ENCODE data around the gene FSD1.

The FSD1 gene

GRCh38 chr19:4310247-4311121, 6.1 kb downstream of the FSD1 start:
- TF ChIP-seq FOXP2 (optimal IDR thresholded peaks at IDR 0.05; ENCODE audit: borderline replicate concordance, extremely low read depth, extremely low read length, insufficient read depth) (no peak), SIN3A (IDR thresholded peaks at IDR 0.05; ENCODE audit: borderline replicate concordance, insufficient read depth, low read length) (no peak), POLR2AphosphoS5 (IDR thresholded peaks at IDR 0.05; ENCODE audit: low read depth, low read length) (no peak), TAF1 (IDR thresholded peaks at IDR 0.05; ENCODE audit: borderline replicate concordance, insufficient read depth, low read length) (no peak), REST (IDR thresholded peaks at IDR 0.05; ENCODE audit: insufficient read depth in 1 of 2, low read depth in 2 of 2, low read length in 2 of 2) (no peak)

DNA sequence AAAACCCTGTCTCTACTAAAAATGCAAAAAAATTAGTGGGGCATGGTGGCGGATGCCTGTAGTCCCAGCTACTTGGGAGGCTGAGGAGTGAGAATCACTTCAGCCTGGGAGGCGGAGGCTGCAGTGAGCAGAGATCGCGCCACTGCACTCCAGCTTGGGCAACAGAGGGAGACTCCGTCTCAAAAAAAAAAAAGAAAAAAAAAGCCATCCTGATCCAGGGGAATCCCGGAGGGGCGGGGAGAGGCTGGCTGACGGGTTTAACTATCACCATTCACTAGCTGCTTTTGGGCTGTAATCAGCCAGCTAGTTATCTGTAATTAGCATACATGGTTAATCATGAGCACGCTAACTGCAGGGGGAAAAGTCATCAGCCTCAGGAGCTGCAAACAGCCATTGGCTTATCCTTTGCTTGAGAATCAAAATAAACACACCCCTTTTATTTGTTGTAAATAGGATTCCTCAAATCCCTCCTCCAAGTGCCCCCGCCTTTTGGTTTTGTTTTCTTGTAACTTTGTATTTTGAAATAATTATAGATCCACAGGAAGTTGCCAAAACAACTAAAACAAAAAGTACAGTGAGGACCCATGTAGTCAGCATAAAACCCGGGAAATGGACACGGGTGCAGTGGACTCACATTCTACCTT, 9.6 kb downstream of the FSD1 start:
- TF ChIP-seq POLR2AphosphoS5 (IDR thresholded peaks at IDR 0.05; ENCODE audit: low read depth, low read length) (no peak), TAF1 (IDR thresholded peaks at IDR 0.05; ENCODE audit: borderline replicate concordance, insufficient read depth, low read length) (no peak), SIN3A (IDR thresholded peaks at IDR 0.05; ENCODE audit: borderline replicate concordance, insufficient read depth, low read length) (no peak), REST (IDR thresholded peaks at IDR 0.05; ENCODE audit: insufficient read depth in 1 of 2, low read depth in 2 of 2, low read length in 2 of 2) (no peak), FOXP2 (optimal IDR thresholded peaks at IDR 0.05; ENCODE audit: borderline replicate concordance, extremely low read depth, extremely low read length, insufficient read depth) (no peak)

DNA sequence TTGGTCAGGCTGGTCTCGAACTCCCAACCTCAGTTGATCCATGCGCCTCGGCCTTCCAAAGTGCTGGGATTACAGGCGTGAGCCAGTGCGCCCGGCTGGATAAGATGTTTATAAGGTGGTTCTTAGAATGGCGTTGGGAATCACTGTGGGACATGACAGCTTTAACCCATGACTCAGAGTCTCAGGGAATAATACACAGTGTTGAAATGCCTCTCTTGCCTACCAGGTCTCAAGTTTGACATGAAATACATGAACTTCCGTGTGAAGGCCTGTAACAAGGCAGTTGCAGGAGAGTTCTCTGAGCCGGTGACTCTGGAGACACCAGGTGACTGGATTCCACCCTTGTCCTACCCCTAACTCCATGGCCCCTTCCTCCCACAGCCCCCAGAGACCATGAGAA, 12.6 kb downstream of the FSD1 start:
- TF ChIP-seq POLR2AphosphoS5 (IDR thresholded peaks at IDR 0.05; ENCODE audit: low read depth, low read length) (no peak), SIN3A (IDR thresholded peaks at IDR 0.05; ENCODE audit: borderline replicate concordance, insufficient read depth, low read length) (no peak)

DNA sequence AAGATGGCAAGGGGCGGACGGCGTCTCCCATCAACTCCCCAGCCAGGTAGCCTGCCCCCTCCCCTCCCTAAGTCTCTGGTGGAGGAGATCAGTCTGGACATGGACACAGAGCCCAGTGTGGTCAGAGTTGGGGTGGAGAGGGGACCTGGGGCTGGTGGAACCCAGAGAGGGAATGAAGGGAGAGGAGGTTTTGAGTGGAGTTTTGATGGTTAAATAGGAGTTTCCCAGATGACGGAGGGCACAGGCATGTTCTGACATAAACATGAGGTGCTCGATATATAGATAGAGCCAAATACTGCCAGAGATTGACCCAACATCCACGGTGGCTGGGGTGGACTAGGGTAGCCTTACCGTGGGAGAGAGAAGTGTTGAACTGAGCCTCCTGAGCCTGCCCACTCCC, 14.1 kb downstream of the FSD1 start:
- no peak for TF ChIP-seq SIN3A (IDR thresholded peaks at IDR 0.05; ENCODE audit: borderline replicate concordance, insufficient read depth, low read length)
- TF ChIP-seq FOXP2 (optimal IDR thresholded peaks at IDR 0.05; ENCODE audit: borderline replicate concordance, extremely low read depth, extremely low read length, insufficient read depth), result no peak
- no peak for TF ChIP-seq TAF1 (IDR thresholded peaks at IDR 0.05; ENCODE audit: borderline replicate concordance, insufficient read depth, low read length)
- TF ChIP-seq POLR2AphosphoS5 (IDR thresholded peaks at IDR 0.05; ENCODE audit: low read depth, low read length), result no peak
- TF ChIP-seq REST (IDR thresholded peaks at IDR 0.05; ENCODE audit: insufficient read depth in 1 of 2, low read depth in 2 of 2, low read length in 2 of 2), result no peak

DNA sequence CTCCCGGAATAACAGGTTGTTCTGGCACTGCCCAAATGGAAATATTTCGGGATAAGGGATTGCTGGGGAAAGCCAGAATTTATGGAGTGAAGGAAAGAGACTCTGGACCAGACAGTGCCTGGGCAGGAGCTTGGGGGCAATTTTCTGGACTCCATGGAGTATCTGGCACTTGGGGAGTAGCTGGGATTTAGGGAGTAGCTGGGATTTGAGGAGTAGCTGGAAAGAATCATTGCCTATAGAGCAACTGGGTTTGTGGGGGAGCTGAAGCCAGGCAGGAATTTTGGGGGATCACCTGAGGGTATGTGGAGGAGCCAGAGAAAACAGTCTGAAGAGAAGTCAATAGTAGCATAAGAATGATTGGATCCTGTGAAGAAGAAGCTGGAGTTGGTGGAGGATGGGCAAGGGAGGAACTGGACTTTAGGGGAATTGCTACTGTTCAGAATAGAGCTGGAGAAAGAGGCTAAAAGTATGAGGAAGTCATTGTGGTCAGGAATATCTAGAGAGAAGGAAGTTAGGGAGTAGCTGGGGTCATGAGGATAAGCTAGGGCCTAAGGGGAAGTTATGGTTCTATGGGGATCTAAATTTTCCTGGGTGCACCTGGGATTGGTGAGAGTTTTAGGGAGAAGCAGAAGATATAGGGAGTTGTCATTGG, 14.8 kb downstream of the FSD1 start:
- TF ChIP-seq POLR2AphosphoS5 (IDR thresholded peaks at IDR 0.05; ENCODE audit: low read depth, low read length) (no peak), TAF1 (IDR thresholded peaks at IDR 0.05; ENCODE audit: borderline replicate concordance, insufficient read depth, low read length) (no peak), REST (IDR thresholded peaks at IDR 0.05; ENCODE audit: insufficient read depth in 1 of 2, low read depth in 2 of 2, low read length in 2 of 2) (no peak), SIN3A (IDR thresholded peaks at IDR 0.05; ENCODE audit: borderline replicate concordance, insufficient read depth, low read length) (no peak), FOXP2 (optimal IDR thresholded peaks at IDR 0.05; ENCODE audit: borderline replicate concordance, extremely low read depth, extremely low read length, insufficient read depth) (no peak)

Data from PFSK-1 (cell line).